Brain pericyte (primary cell): ENCODE measurements around the gene INSL4.

ENCODE experiments used
- DNase-seq: peaks from one replicate; pipeline ENCODE4 v3.0.0-alpha.2; 2012; ENCODE audit warnings: low read depth, low spot score

Gene INSL4

DNA sequence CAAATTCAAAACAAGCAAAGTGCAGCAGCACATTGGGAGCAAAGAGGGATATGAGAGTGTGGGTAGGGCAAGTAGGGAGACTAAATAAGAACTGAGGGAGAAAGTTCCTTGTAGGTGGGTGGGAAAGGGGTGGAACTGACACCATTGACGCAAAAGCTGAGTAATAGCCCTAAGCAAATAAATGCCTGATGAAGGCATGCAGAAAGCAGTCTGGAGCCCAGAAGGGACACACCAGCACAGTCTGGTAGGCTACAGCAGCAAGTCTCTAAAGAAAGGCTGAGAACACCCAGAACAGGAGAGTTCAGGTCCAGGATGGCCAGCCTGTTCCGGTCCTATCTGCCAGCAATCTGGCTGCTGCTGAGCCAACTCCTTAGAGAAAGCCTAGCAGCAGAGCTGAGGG lies at the start of gene INSL4:
Gene INSL4, plus strand, starts transcription at position 208 of the 400 bp plus-strand sequence. Its CDS starts 105 bp downstream, at position 313.
- DNase-seq = no peak

GRCh38 chr9:5184776-5185175 lies 46.4 kb upstream of the INSL4 start:
- no peak for DNase-seq

GRCh38 chr9:5185220-5185840 lies 45.9 kb upstream of the INSL4 start, which contains the start of gene INSL6:
TSS of gene INSL6 (minus strand) at chr9:5185639. CDS start at chr9:5185602, 37 bp downstream.
- no peak for DNase-seq

DNA sequence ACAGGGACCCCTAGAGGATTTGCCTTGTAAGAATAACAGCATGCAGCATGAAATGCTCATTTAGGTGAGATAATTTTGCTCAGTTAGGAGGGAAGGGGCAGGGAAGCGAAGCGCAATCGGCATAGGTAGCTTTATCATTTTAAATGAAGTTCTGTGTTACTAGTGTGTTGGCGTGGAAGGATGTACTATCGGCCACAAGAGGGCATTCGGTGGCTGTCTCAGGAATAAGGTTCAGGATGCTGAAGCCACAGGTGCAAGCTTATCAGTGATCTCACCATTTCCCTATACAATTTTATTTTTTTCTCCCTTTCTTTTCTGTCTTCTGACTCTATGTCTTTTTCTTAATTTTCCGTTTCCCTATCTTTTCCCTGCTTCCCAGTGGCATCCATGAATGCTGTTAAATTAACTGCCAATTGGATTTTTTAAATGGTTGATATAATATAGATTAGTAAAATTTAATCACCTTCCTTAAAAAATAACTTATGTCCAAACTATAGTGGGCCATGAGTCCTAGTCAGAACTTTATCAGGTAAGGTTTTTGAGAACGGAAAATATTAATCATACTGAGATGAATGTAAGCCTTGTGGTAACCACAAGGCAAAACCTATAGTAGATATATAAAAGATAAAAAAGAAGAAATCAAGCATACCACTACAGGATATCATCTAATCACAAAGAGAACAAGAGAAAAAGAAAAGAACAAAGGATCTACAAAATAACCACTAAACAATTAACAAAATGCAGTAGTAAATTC lies 44.6 kb upstream of the INSL4 start:
- DNase-seq = no peak

DNA sequence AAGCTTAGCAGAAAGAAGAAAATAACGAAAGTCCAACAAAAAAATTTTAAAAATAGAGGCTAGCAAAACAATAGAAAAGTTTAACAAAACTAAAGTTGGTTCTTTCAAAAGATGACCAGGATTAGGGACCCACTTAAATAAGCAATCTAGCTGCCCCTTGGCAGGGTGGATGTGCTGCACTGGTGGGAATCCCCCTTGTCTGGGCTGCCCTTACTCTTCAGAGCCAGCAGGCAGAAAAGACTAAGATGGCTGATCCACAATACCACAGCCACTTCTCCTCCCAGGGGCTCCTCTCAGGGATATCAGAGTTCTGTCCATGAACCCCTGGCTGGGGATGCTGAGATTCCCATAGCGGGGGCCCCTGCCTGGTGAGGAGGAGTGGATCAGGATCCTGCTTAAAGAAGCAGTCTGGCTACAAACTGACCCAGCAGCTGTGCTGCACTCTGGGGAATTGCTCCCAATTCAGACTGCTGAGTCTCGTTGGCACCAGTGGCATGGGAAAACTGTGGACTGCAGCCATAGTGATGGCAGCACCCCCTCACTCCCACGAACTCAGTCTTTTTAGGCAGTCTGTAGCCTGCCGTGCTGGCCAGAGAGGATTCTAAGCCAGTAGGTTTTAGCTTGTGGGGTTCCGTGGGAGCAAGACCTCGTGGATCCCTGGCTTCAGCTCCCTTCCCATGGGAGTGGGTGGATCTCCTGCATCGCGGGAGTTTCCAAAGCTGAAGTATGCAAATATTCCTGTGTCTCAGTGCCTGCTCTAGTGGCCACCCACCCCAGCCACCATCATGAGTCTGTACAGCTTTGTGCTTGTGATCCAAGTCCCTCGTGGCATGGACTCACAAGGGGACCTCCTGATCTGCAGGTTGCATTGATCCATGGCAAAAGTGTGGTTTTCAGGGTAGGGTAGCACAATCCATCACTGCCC lies 42.9 kb upstream of the INSL4 start:
- DNase-seq = no peak

DNA sequence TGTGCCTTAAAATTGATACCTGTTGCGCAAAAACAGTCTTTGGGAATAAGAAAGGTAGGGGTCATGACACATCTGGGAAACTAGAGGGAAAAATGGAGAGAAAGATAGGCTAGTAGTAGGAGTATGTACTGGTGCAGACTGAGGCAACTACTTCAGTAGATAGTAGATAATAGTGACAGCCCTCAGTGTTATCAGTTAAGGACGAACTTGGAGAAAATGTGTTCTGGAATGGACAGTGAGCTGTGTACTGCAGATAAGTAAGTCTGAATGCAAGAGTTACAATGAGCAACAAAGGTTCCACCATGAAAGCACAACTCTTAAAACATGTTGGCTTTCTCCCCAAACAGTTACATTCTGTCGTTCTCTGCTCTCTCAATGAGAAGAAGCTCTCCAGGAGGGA lies 39.2 kb upstream of the INSL4 start:
- DNase-seq = no peak

- DNase-seq = no peak
Observed at GRCh38 chr9:5193345-5193744, 37.9 kb upstream of the INSL4 start.

GRCh38 chr9:5195463-5195862 lies 35.8 kb upstream of the INSL4 start:
- DNase-seq = no peak

DNA sequence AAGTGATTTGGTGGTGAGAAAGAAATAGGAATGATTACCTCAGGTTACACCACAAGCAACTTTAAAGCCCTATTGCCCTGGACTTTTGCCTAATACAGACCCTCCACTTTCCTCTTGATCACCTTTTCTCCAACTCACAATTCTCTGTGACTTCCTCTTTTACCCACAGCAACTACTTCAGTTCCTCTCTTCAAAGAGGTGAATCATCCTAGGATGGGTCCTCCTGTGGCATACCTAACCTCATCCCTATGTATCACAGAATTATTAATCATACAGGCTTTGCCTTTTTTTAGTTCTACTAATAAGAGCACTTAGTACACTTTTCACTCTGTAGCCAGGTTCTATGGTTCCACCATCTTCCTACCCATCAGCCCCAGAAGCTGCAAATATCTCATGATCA lies 26.1 kb upstream of the INSL4 start:
- DNase-seq = no peak

DNA sequence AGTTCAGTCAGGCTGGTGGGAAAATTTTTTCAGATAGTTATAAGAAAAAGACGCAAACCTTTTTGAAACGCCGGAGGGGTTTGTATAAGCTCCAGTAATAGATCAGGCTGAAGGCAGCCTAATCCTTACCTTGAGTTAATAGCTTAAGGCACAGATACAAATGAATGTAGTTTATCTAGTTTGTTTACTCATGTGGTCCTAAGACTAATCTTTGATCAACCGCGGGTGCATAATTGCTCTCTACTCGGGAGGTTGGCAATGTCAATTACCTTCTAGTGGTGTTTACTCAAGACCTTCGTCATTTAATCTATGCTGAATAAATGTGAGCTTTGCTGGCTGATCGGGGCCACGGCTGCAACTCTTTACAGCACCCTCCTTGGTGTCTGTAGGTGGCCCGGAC lies 665 bp upstream of the INSL4 start:
- DNase-seq = no peak

- DNase-seq = no peak
Observed at GRCh38 chr9:5263351-5264218, 32.4 kb downstream of the INSL4 start.

GRCh38 chr9:5264219-5264595 lies 33.0 kb downstream of the INSL4 start:
- DNase-seq = no peak

GRCh38 chr9:5265939-5266338 lies 34.7 kb downstream of the INSL4 start:
- DNase-seq = no peak

DNA sequence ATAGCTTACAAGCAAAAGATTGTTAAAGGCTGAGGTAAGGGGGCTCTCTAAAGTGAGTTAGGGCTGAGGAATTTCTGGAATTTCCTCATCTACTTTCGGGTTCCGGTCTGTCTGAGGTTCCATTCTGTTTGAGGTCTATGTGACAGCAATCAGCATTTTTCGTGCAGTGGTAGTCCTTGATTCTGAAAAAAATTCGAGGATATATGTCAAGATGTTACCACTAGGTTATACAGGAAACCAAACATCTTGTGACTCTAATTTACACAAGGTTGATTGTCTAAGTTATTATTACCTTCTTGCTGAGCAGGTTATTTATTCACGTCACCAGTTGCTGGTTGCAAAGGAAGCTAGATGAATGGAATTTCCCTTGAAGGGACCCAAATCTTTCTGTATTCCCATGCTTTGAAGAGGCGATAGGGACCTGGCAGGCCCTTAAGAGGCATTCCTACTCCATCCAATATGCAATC lies 38.1 kb downstream of the INSL4 start:
- DNase-seq = no peak

DNA sequence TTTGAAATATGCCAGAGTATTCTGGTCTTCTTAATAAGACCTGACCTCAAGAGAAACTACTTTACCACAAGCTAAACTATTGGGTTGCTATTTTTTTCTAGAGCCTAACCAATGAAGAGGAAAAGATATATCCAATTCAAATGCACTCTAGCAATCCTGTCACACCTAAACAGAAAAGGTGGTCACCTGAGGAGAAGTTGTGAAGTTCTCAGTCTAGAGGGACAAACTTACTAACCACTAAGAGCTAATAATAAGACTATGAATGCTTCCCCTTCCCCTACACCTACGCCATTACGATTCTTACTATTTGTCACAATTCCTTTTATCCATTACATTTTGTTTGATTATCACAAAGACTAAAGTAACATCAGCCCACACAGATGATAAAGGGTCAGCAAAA lies 43.6 kb downstream of the INSL4 start:
- no peak for DNase-seq

GRCh38 chr9:5278486-5278885 lies 47.3 kb downstream of the INSL4 start:
- DNase-seq = no peak
